IPS-20b (cell line): ENCODE results near the gene COL25A1.
"Not testable (repeated sequence)": the region's sequence is repeated elsewhere in the genome, so short reads cannot be mapped to it uniquely, and the experiment has no call there.

Experiments used
- H3K27ac ChIP-seq: one replicate; pipeline ENCODE4 v1.5.1; 2013; ENCODE audit warnings: low read length
- H3K27me3 ChIP-seq: 2 replicates; pipeline ENCODE4 v1.6.1; 2013; ENCODE audit warnings: mild to moderate bottlenecking, low read length, inconsistent platforms; ENCODE audit not compliant: insufficient read depth
- H3K36me3 ChIP-seq: 2 replicates; pipeline ENCODE4 v1.6.1; 2013; ENCODE audit warnings: low read depth, mild to moderate bottlenecking, inconsistent platforms, low read length, moderate library complexity; ENCODE audit not compliant: insufficient read depth
- H3K4me1 ChIP-seq: 2 replicates; pipeline ENCODE4 v1.6.1; 2013; ENCODE audit warnings: mild to moderate bottlenecking, control low read depth, inconsistent platforms, low read length, moderate library complexity; ENCODE audit not compliant: insufficient read depth
- H3K4me3 ChIP-seq: 2 replicates; pipeline ENCODE4 v1.5.1; 2013; ENCODE audit warnings: mild to moderate bottlenecking, low read length, inconsistent platforms
- H3K9ac ChIP-seq: 2 replicates; pipeline ENCODE4 v1.6.1; 2013; ENCODE audit warnings: low read depth, mild to moderate bottlenecking, inconsistent platforms, low read length, moderate library complexity
- H3K9me3 ChIP-seq: 2 replicates; pipeline ENCODE4 v1.6.1; 2013; ENCODE audit warnings: mild to moderate bottlenecking, low read depth, low read length, inconsistent platforms; ENCODE audit not compliant: insufficient read depth

The COL25A1 gene

GRCh38 chr4:109076709-109077108 is 225.7 kb downstream of the COL25A1 start:
- H3K27ac ChIP-seq, H3K36me3 ChIP-seq, H3K9ac ChIP-seq, H3K4me3 ChIP-seq, H3K4me1 ChIP-seq, H3K27me3 ChIP-seq: not testable (repeated sequence)
- H3K9me3 ChIP-seq = peaks cover 15% of the 10 kb centered on the region; the same call in 1 of the 2 replicates

DNA sequence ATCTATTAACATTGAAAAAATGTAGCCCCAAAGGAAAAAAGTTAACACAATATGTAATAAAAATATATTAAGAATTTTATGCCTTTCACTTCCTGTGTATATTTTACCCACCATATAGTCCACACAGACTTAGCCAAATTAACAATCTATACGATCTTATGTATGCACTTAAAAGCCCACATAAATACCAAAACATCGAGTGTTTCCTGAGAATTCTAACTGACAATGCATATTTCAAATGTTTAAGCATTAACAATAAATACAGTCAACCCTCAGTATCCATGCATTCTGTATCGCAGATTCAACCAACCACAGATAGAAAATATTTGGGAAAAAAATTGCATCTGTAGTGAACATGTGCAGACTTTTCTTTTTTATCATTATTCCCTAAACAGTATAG is 226.8 kb downstream of the COL25A1 start:
- H3K36me3 ChIP-seq = no peaks in the 10 kb centered on the region
- H3K27me3 ChIP-seq = no peaks in the 10 kb centered on the region
- H3K9me3 ChIP-seq = peaks cover 15% of the 10 kb centered on the region; the same call in 1 of the 2 replicates
- no peaks in the 10 kb centered on the region for H3K4me1 ChIP-seq
- no peak overlapping the region for H3K27ac ChIP-seq
- no peak overlapping the region for H3K9ac ChIP-seq
- no peak overlapping the region for H3K4me3 ChIP-seq

DNA sequence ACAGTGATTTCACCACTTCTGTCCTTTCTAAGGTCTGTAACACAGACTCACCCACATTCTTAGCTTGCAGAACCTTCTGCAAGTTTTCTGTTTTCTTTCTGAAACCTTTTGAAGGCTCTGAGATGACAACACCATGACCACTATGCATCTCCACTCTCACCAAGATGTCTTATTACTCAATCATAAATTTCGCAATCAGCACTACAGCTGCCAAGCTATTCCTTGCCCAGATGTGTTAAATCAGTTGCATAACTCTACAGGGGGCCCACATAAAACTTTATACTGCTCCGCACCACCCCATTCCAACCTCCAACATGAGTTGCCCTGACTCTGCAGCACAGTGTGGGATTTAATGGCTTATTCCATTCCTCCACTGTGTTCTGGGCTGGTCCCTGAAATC is 229.9 kb downstream of the COL25A1 start:
- H3K36me3 ChIP-seq = no peaks in the 10 kb centered on the region
- H3K27ac ChIP-seq = no peak overlapping the region
- peaks cover 15% of the 10 kb centered on the region; the same call in 1 of the 2 replicates for H3K9me3 ChIP-seq
- H3K4me3 ChIP-seq = no peak overlapping the region
- no peaks in the 10 kb centered on the region for H3K4me1 ChIP-seq
- H3K27me3 ChIP-seq = no peaks in the 10 kb centered on the region
- H3K9ac ChIP-seq = no peak overlapping the region

GRCh38 chr4:109070677-109071076 is 231.8 kb downstream of the COL25A1 start:
- not testable (repeated sequence) for H3K36me3 ChIP-seq, H3K27me3 ChIP-seq

GRCh38 chr4:109067508-109068235 is 234.8 kb downstream of the COL25A1 start:
- Histone ChIP-seq H3K27ac (no peak overlapping the region), H3K4me1 (no peaks in the 10 kb centered on the region), H3K36me3 (no peaks in the 10 kb centered on the region), H3K27me3 (no peaks in the 10 kb centered on the region), H3K4me3 (no peak overlapping the region), H3K9ac (no peak overlapping the region), H3K9me3 (no peaks in the 10 kb centered on the region)

More at GRCh38 chr4:109070677-109071076, 231.8 kb downstream of the COL25A1 start:
- H3K9me3 ChIP-seq, H3K27ac ChIP-seq, H3K9ac ChIP-seq, H3K4me1 ChIP-seq, H3K4me3 ChIP-seq: not testable (repeated sequence)

GRCh38 chr4:109065006-109065405 is 237.5 kb downstream of the COL25A1 start:
- Histone ChIP-seq H3K27me3 (no peaks in the 10 kb centered on the region), H3K27ac (no peak overlapping the region), H3K9me3 (no peaks in the 10 kb centered on the region), H3K4me1 (no peaks in the 10 kb centered on the region), H3K36me3 (no peaks in the 10 kb centered on the region), H3K4me3 (no peak overlapping the region), H3K9ac (no peak overlapping the region)

DNA sequence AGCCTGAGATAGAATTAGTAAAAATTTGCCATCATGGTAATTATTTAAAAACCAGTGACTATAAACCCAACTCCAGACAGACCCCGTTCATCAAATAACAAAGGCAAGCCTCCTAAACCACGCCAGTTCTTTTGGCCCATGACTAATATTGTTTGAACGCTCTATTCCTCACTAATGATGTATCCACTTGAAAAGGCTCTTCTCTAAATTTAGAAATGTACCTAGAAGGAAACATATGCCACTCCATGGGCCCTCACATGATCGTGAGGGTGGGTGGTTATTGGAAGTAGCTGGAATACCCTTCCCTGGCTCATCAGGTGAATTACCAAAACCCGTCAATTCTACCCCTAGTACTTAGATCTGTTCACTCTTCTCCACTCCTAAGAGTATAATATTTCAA is 249.2 kb downstream of the COL25A1 start:
- no peak overlapping the region for H3K27ac ChIP-seq
- no peaks in the 10 kb centered on the region for H3K27me3 ChIP-seq
- H3K9ac ChIP-seq = no peak overlapping the region
- H3K9me3 ChIP-seq = no peaks in the 10 kb centered on the region
- no peak overlapping the region for H3K4me3 ChIP-seq
- no peaks in the 10 kb centered on the region for H3K4me1 ChIP-seq
- no peaks in the 10 kb centered on the region for H3K36me3 ChIP-seq

- Histone ChIP-seq H3K27ac (no peak overlapping the region), H3K4me1 (no peaks in the 10 kb centered on the region), H3K4me3 (no peak overlapping the region), H3K36me3 (no peaks in the 10 kb centered on the region), H3K9me3 (no peaks in the 10 kb centered on the region), H3K27me3 (no peaks in the 10 kb centered on the region), H3K9ac (no peak overlapping the region)
Measured at GRCh38 chr4:109052821-109053220, 249.6 kb downstream of the COL25A1 start.

DNA sequence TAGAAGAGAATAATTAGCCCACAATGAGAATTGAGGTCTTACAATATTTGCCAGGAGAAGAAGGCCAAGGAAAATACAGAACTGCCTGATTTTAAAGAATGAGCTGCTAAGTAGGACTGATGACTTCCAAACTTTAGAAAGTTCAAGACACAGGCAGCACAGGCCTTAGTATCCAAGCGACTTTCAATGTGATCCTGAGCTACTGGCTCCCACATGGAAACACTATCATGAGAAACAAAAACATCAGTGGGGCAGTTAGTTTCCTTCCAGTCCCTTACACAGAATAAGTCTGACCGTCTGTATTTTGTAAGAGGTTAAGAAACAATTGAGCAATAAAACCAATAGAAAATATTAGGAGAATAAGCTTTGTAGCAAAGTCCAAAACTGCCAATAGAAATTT is 251.4 kb downstream of the COL25A1 start:
- Histone ChIP-seq H3K27me3 (no peaks in the 10 kb centered on the region), H3K27ac (no peak overlapping the region), H3K4me1 (no peaks in the 10 kb centered on the region), H3K36me3 (no peaks in the 10 kb centered on the region), H3K4me3 (no peak overlapping the region), H3K9ac (no peak overlapping the region), H3K9me3 (no peaks in the 10 kb centered on the region)

- Histone ChIP-seq H3K9me3 (no peaks in the 10 kb centered on the region), H3K4me3 (no peak overlapping the region), H3K27me3 (no peaks in the 10 kb centered on the region), H3K9ac (no peak overlapping the region), H3K4me1 (no peaks in the 10 kb centered on the region), H3K27ac (no peak overlapping the region), H3K36me3 (no peaks in the 10 kb centered on the region)
Measured at GRCh38 chr4:109049926-109050325, 252.5 kb downstream of the COL25A1 start.

DNA sequence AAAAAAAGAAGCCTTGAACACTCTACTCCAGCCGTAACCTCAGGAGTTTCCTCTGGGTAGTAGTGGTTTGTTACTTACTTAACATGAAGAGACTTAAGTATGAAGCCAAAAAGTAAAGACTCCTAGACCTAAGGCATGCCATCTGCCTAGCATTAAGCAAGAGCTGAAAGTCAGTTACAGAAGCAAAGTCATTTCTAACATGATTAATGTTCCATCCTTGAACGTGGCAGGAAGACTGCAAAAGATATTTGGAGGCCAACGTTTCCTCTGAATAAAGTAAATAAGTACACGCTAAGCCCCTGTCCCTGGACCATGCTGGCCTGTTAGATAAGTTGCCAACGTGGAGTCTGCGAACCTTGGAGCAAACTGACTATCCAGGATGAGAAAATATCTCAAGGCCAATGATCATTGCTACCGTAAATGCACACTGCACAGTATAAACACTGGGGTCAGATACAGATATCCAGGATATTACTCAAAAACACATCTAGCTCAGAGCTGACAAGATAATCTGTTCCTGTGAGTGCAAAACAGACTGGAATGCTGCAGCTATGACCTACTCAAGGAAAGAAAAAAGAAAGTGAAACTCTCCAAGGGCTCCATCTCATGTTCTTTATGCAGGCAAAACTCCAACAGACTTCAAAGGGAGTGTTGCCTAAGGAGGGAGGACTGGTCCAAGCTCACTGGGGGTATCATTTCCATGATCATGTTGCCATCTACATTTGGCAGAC is 255.8 kb downstream of the COL25A1 start:
- Histone ChIP-seq H3K9ac (no peak overlapping the region), H3K27me3 (no peaks in the 10 kb centered on the region), H3K4me3 (no peak overlapping the region), H3K36me3 (no peaks in the 10 kb centered on the region), H3K9me3 (no peaks in the 10 kb centered on the region), H3K4me1 (no peaks in the 10 kb centered on the region), H3K27ac (no peak overlapping the region)

DNA sequence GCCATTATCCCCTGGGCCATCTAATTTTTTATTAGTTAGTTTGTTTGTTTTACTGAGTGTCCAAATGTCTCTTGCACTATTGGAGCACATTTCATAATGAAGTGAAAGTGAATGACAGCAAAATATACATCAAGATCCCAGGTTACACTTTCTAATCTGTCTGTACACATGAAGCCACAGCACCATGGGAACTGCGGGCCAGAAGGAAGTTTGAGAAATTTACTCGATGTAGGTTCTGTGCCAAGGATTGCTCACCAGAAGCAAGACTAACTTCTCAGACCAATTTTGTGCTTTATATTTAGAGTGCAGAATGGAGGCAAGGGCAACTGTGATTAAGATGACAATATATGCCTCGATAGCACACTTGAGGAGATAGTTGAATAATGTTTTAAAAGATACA is 258.0 kb downstream of the COL25A1 start:
- Histone ChIP-seq H3K9me3 (no peaks in the 10 kb centered on the region), H3K4me1 (no peaks in the 10 kb centered on the region), H3K27me3 (no peaks in the 10 kb centered on the region), H3K27ac (no peak overlapping the region), H3K9ac (no peak overlapping the region), H3K4me3 (no peak overlapping the region), H3K36me3 (no peaks in the 10 kb centered on the region)
